D721Med (cell line): ENCODE data around the gene IMMP1L.

Experiments used
- DNase-seq: peaks from one replicate; pipeline ENCODE4 v3.0.0; 2011; ENCODE audit warnings: low spot score; ENCODE audit not compliant: insufficient read length
- FAIRE-seq: peaks from 2 replicates; lab custom pipeline; 2011; peaks lifted over from hg19 to GRCh38; lab: Jason Lieb, UNC
- CTCF ChIP-seq: IDR thresholded peaks from 2 replicates; pipeline ENCODE4 v1.5.1; 2012; ENCODE audit warnings: mild to moderate bottlenecking, control low read depth; ENCODE audit not compliant: insufficient read depth; ENCODE audit errors: missing control alignments

Gene IMMP1L

GRCh38 chr11:31509429-31510345 lies at the start of gene IMMP1L, which contains the start of gene ELP4:
IMMP1L (minus strand) TSS chr11:31509622; CDS start chr11:31463276, 46,346 bp downstream.
ELP4 (plus strand) TSS chr11:31509767; CDS start chr11:31509785, 18 bp downstream.
- no peak for TF ChIP-seq CTCF
- FAIRE-seq (no peak), DNase-seq (peak; percentile 74)

GRCh38 chr11:31558001-31558400 lies 48.6 kb upstream of the IMMP1L start:
- DNase-seq = no peak
- FAIRE-seq = no peak
- TF ChIP-seq CTCF = no peak

GRCh38 chr11:31555938-31556337 lies 46.5 kb upstream of the IMMP1L start:
- no peak for FAIRE-seq
- TF ChIP-seq CTCF = no peak
- DNase-seq = no peak

- FAIRE-seq = no peak
- no peak for DNase-seq
- no peak for TF ChIP-seq CTCF
Observed at GRCh38 chr11:31542862-31543261, 33.4 kb upstream of the IMMP1L start.

- no peak for TF ChIP-seq CTCF
- FAIRE-seq (no peak), DNase-seq (no peak)
Observed at GRCh38 chr11:31535479-31535878, 26.1 kb upstream of the IMMP1L start.

GRCh38 chr11:31531293-31531692 lies 21.9 kb upstream of the IMMP1L start:
- FAIRE-seq = no peak
- DNase-seq = no peak
- TF ChIP-seq CTCF = no peak

GRCh38 chr11:31529701-31530100 lies 20.3 kb upstream of the IMMP1L start:
- DNase-seq = no peak
- FAIRE-seq = no peak
- TF ChIP-seq CTCF = no peak
